Measurements from ENCODE around the gene PLEKHM2. TPM values are rescaled to one million over a fixed set of nuclear protein-coding genes. Genes with fewer than 3 reads are reported as not detected.
"Not testable (repeated sequence)": the region's sequence is repeated elsewhere in the genome, so short reads cannot be mapped to it uniquely, and the experiment has no call there.

The PLEKHM2 gene
- total RNA-seq, 1 experiment from 2014 or later, result 36.2 TPM

- no peak for DNase-seq
- Histone ChIP-seq H3K4me1 (no peaks in the 10 kb centered on the region), H3K9me3 (replicated peaks) (no peaks in the 10 kb centered on the region), H3K27ac (no peak overlapping the region), H3K27me3 (no peaks in the 10 kb centered on the region), H3K4me3 (no peak overlapping the region), H3K36me3 (no peaks in the 10 kb centered on the region)
Measured at GRCh38 chr1:15682936-15683341, 1.2 kb upstream of the PLEKHM2 start.

GRCh38 chr1:15683345-15684039, 628 bp upstream of the PLEKHM2 start:
- H3K4me1 ChIP-seq, result no peaks in the 10 kb centered on the region
- no peaks in the 10 kb centered on the region for H3K36me3 ChIP-seq
- H3K27ac ChIP-seq, result peak overlapping the region; percentile 81
- H3K4me3 ChIP-seq, result peak overlapping the region; percentile 69
- no peak for DNase-seq
- no peaks in the 10 kb centered on the region for H3K27me3 ChIP-seq
- H3K9me3 ChIP-seq (replicated peaks), result no peaks in the 10 kb centered on the region

GRCh38 chr1:15684468-15685291, 560 bp downstream of the PLEKHM2 start:
- Histone ChIP-seq H3K27me3 (no peaks in the 10 kb centered on the region), H3K9me3 (replicated peaks) (no peaks in the 10 kb centered on the region), H3K4me1 (no peaks in the 10 kb centered on the region), H3K27ac (peak overlapping the region; percentile 28; the same call in 1 of the 2 replicates), H3K36me3 (peaks cover 5% of the 10 kb centered on the region; the same call in 1 of the 2 replicates), H3K4me3 (peak overlapping the region; percentile 69)
- peak; percentile 55 to 64 for DNase-seq

GRCh38 chr1:15685820-15686219, 1.7 kb downstream of the PLEKHM2 start:
- H3K27me3 ChIP-seq, result no peaks in the 10 kb centered on the region
- H3K27ac ChIP-seq, result no peak overlapping the region
- peaks cover 5% of the 10 kb centered on the region; the same call in 1 of the 2 replicates for H3K36me3 ChIP-seq
- no peak for DNase-seq
- no peak overlapping the region for H3K4me3 ChIP-seq
- no peaks in the 10 kb centered on the region; the same call in 1 of the 2 replicates for H3K4me1 ChIP-seq
- no peaks in the 10 kb centered on the region for H3K9me3 ChIP-seq (replicated peaks)

GRCh38 chr1:15687446-15687845, 3.3 kb downstream of the PLEKHM2 start:
- no peak for DNase-seq

GRCh38 chr1:15690317-15690716, 6.2 kb downstream of the PLEKHM2 start:
- no peaks in the 10 kb centered on the region for H3K9me3 ChIP-seq (replicated peaks)

More at GRCh38 chr1:15687446-15687845, 3.3 kb downstream of the PLEKHM2 start:
- Histone ChIP-seq H3K4me3 (no peak overlapping the region), H3K27me3 (no peaks in the 10 kb centered on the region), H3K9me3 (replicated peaks) (no peaks in the 10 kb centered on the region), H3K36me3 (peaks cover 5% of the 10 kb centered on the region; the same call in 1 of the 2 replicates), H3K4me1 (peaks cover 9% of the 10 kb centered on the region), H3K27ac (no peak overlapping the region)

GRCh38 chr1:15691434-15692032, 7.4 kb downstream of the PLEKHM2 start:
- peak; percentile 75 to 83 for DNase-seq
- no peak overlapping the region; the same call in 1 of the 2 replicates for H3K27ac ChIP-seq
- peaks cover 9% of the 10 kb centered on the region for H3K4me1 ChIP-seq
- no peak overlapping the region for H3K4me3 ChIP-seq
- H3K9me3 ChIP-seq (replicated peaks), result no peaks in the 10 kb centered on the region
- peaks cover 5% of the 10 kb centered on the region; the same call in 1 of the 2 replicates for H3K36me3 ChIP-seq
- no peaks in the 10 kb centered on the region for H3K27me3 ChIP-seq

More at GRCh38 chr1:15690317-15690716, 6.2 kb downstream of the PLEKHM2 start:
- no peak overlapping the region for H3K27ac ChIP-seq
- peaks cover 9% of the 10 kb centered on the region for H3K4me1 ChIP-seq
- H3K36me3 ChIP-seq, result peaks cover 5% of the 10 kb centered on the region; the same call in 1 of the 2 replicates
- no peaks in the 10 kb centered on the region for H3K27me3 ChIP-seq
- no peak overlapping the region for H3K4me3 ChIP-seq
- no peak for DNase-seq

GRCh38 chr1:15692121-15692682, 8.1 kb downstream of the PLEKHM2 start:
- H3K4me1 ChIP-seq, result peaks cover 9% of the 10 kb centered on the region
- H3K4me3 ChIP-seq, result no peak overlapping the region
- DNase-seq, result no peak
- H3K27ac ChIP-seq, result no peak overlapping the region
- peaks cover 5% of the 10 kb centered on the region; the same call in 1 of the 2 replicates for H3K36me3 ChIP-seq
- no peaks in the 10 kb centered on the region for H3K9me3 ChIP-seq (replicated peaks)
- no peaks in the 10 kb centered on the region for H3K27me3 ChIP-seq

GRCh38 chr1:15693371-15693770, 9.3 kb downstream of the PLEKHM2 start:
- H3K9me3 ChIP-seq (replicated peaks), result no peaks in the 10 kb centered on the region
- H3K4me3 ChIP-seq, result no peak overlapping the region
- H3K4me1 ChIP-seq, result peaks cover 9% of the 10 kb centered on the region
- DNase-seq, result no peak
- H3K27ac ChIP-seq, result no peak overlapping the region
- no peaks in the 10 kb centered on the region for H3K27me3 ChIP-seq
- peaks cover 5% of the 10 kb centered on the region for H3K36me3 ChIP-seq

GRCh38 chr1:15696956-15697521, 12.9 kb downstream of the PLEKHM2 start:
- Histone ChIP-seq H3K27me3 (no peaks in the 10 kb centered on the region), H3K4me1 (no peaks in the 10 kb centered on the region), H3K9me3 (replicated peaks) (0 out of 2 replicates have a peak, but pooled peaks cover 3% of the 10 kb centered on the region), H3K36me3 (peaks cover 7% of the 10 kb centered on the region), H3K4me3 (no peak overlapping the region), H3K27ac (no peak overlapping the region)
- no peak for DNase-seq

- Histone ChIP-seq H3K27ac (no peak overlapping the region), H3K4me1 (no peaks in the 10 kb centered on the region), H3K27me3 (no peaks in the 10 kb centered on the region), H3K9me3 (replicated peaks) (0 out of 2 replicates have a peak, but pooled peaks cover 3% of the 10 kb centered on the region), H3K36me3 (peaks cover 7% of the 10 kb centered on the region), H3K4me3 (no peak overlapping the region)
- DNase-seq, result no peak
Measured at GRCh38 chr1:15698201-15698600, 14.1 kb downstream of the PLEKHM2 start.

GRCh38 chr1:15699321-15699720, 15.2 kb downstream of the PLEKHM2 start:
- H3K27ac ChIP-seq; H3K4me3 ChIP-seq; H3K27me3 ChIP-seq; H3K4me1 ChIP-seq; DNase-seq; H3K36me3 ChIP-seq; H3K9me3 ChIP-seq (replicated peaks): not testable (repeated sequence)

GRCh38 chr1:15700508-15700907, 16.4 kb downstream of the PLEKHM2 start:
- no peak overlapping the region for H3K27ac ChIP-seq
- 0 out of 2 replicates have a peak, but pooled peaks cover 3% of the 10 kb centered on the region for H3K9me3 ChIP-seq (replicated peaks)
- H3K4me1 ChIP-seq, result no peaks in the 10 kb centered on the region
- no peak for DNase-seq
- no peak overlapping the region for H3K4me3 ChIP-seq
- H3K36me3 ChIP-seq, result peaks cover 7% of the 10 kb centered on the region
- H3K27me3 ChIP-seq, result no peaks in the 10 kb centered on the region

GRCh38 chr1:15701784-15702183, 17.7 kb downstream of the PLEKHM2 start:
- Histone ChIP-seq H3K9me3 (replicated peaks) (0 out of 2 replicates have a peak, but pooled peaks cover 3% of the 10 kb centered on the region), H3K4me1 (0 out of 2 replicates have a peak, but pooled peaks cover 2% of the 10 kb centered on the region), H3K27me3 (no peaks in the 10 kb centered on the region), H3K4me3 (no peak overlapping the region), H3K27ac (no peak overlapping the region), H3K36me3 (peaks cover 7% of the 10 kb centered on the region)
- no peak for DNase-seq

Data from SJCRH30 (cell line).